OCI-LY1 (cell line): ENCODE data around the gene PRKAB1.
"Not testable (repeated sequence)": the region's sequence is repeated elsewhere in the genome, so short reads cannot be mapped to it uniquely, and the experiment has no call there.

ENCODE experiments used
- H2AFZ ChIP-seq: fragments of 200-600 bp; sonication (generic), shearing (Covaris generic); 2 replicates; pipeline ENCODE4 v1.6.0; 2014; ENCODE audit warnings: antibody characterized with exemption, mild to moderate bottlenecking, low read length
- H3F3A ChIP-seq: fragments of 200-600 bp; sonication (generic), shearing (Covaris generic); 2 replicates; pipeline ENCODE4 v1.6.0; 2014; ENCODE audit warnings: mild to moderate bottlenecking, antibody characterized with exemption, low read length, moderate library complexity; ENCODE audit not compliant: insufficient read depth
- H3K27ac ChIP-seq: fragments of 200-600 bp; sonication (generic); 2 replicates; pipeline ENCODE4 v1.5.1; 2014; ENCODE audit warnings: low read length, mixed run types, mild to moderate bottlenecking, low read depth; ENCODE audit not compliant: poor library complexity, severe bottlenecking
- H3K27me3 ChIP-seq: fragments of 200-600 bp; sonication (generic); 2 replicates; pipeline ENCODE4 v1.6.0; 2014; ENCODE audit warnings: antibody characterized with exemption, mild to moderate bottlenecking, low read length, moderate library complexity; ENCODE audit not compliant: insufficient read depth
- H3K36me3 ChIP-seq: fragments of 200-600 bp; sonication (generic); 2 replicates; pipeline ENCODE4 v1.6.1; 2014; ENCODE audit warnings: mild to moderate bottlenecking, antibody characterized with exemption, low read length, moderate library complexity, mixed read lengths; ENCODE audit not compliant: insufficient read depth
- H3K4me1 ChIP-seq: fragments of 200-600 bp; sonication (generic); 2 replicates; pipeline ENCODE4 v1.5.1; 2014; ENCODE audit warnings: mild to moderate bottlenecking, low read length, moderate library complexity; ENCODE audit not compliant: insufficient read depth, severe bottlenecking
- H3K4me2 ChIP-seq: fragments of 200-600 bp; sonication (generic), shearing (Covaris generic); 2 replicates; pipeline ENCODE4 v1.6.1; 2014; ENCODE audit warnings: low read length
- H3K4me3 ChIP-seq: fragments of 200-600 bp; sonication (generic); 2 replicates; pipeline ENCODE4 v1.5.1; 2014; ENCODE audit warnings: low read length, low read depth, mild to moderate bottlenecking, mixed read lengths; ENCODE audit not compliant: poor library complexity, severe bottlenecking
- H3K79me2 ChIP-seq: fragments of 200-600 bp; shearing (Covaris generic); 2 replicates; pipeline ENCODE4 v1.6.1; 2016; ENCODE audit warnings: mixed run types, low read length, mixed read lengths; ENCODE audit not compliant: insufficient read depth
- H3K9ac ChIP-seq: fragments of 200-600 bp; sonication (generic), shearing (Covaris generic); 2 replicates; pipeline ENCODE4 v1.6.1; 2014; ENCODE audit warnings: mild to moderate bottlenecking, low read length, mixed read lengths
- H3K9me2 ChIP-seq: fragments of 200-600 bp; sonication (generic), shearing (Covaris generic); 2 replicates; pipeline ENCODE4 v1.6.1; 2014; ENCODE audit warnings: low read depth, mild to moderate bottlenecking, low read length, mixed read lengths
- H3K9me3 ChIP-seq: fragments of 200-600 bp; shearing (Covaris generic); 2 replicates; pipeline ENCODE4 v1.6.1; 2014; ENCODE audit warnings: low read length, mixed read lengths
- H4K20me1 ChIP-seq: fragments of 200-600 bp; sonication (generic), shearing (Covaris generic); 2 replicates; pipeline ENCODE4 v1.6.0; 2016; ENCODE audit warnings: mild to moderate bottlenecking, low read length; ENCODE audit not compliant: insufficient read depth
- EZH2 ChIP-seq: fragments of 200-600 bp; sonication (generic), shearing (Covaris generic); IDR thresholded peaks from 2 replicates; pipeline ENCODE4 v1.8.0; 2017; ENCODE audit warnings: borderline replicate concordance, mixed run types, mild to moderate bottlenecking, antibody characterized with exemption, low read length, moderate library complexity, mixed read lengths
- TF ChIP-seq, protein P1 (sequence below): fragments of 200-600 bp; sonication (generic), shearing (Covaris generic); IDR thresholded peaks from 2 replicates; pipeline ENCODE4 v1.5.1; 2017; ENCODE audit warnings: mild to moderate bottlenecking, antibody characterized with exemption, low read length, moderate library complexity, mixed read lengths

PRKAB1 gene

DNA sequence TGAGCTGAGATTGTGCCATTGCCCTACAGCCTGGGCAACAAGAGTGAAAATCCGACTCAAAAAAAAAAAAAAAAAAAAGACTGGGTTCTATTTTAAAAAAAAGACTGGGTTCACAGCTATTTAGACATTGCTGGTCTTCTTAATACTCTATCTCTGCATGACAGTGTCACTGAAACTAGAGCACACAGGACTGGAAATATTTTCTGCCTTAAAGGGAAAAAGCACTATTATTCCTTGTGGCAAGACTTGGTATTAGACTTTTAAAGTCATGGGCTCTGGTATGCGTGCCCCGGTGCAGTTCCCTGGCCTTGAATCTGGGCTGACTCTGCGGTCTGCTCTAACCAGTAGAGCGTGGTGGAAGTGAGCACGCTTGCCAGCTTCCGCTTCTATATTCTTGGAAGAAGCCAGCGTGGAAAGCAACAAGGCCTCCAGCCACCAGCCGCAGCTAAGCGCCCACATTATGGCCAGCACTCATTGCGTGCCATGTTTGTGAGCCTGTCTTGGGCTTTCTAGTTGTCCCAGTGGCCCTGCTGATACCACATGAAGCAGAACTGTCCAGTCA lies 31.3 kb downstream of the PRKAB1 start:
- no peak overlapping the region for H3K4me2 ChIP-seq
- no peaks in the 10 kb centered on the region for H4K20me1 ChIP-seq
- no peaks in the 10 kb centered on the region for H3K79me2 ChIP-seq
- H3K9ac ChIP-seq: no peak overlapping the region
- TF ChIP-seq EZH2: no peak
- H3K9me3 ChIP-seq: no peaks in the 10 kb centered on the region
- no peaks in the 10 kb centered on the region for H3K27me3 ChIP-seq
- peaks cover 34% of the 10 kb centered on the region for H3K36me3 ChIP-seq
- no peak overlapping the region for H2AFZ ChIP-seq
- H3F3A ChIP-seq: no peaks in the 10 kb centered on the region
- no peaks in the 10 kb centered on the region for H3K4me1 ChIP-seq
- no peak overlapping the region for H3K27ac ChIP-seq
- no peak overlapping the region for H3K4me3 ChIP-seq
- H3K9me2 ChIP-seq: no peaks in the 10 kb centered on the region

DNA sequence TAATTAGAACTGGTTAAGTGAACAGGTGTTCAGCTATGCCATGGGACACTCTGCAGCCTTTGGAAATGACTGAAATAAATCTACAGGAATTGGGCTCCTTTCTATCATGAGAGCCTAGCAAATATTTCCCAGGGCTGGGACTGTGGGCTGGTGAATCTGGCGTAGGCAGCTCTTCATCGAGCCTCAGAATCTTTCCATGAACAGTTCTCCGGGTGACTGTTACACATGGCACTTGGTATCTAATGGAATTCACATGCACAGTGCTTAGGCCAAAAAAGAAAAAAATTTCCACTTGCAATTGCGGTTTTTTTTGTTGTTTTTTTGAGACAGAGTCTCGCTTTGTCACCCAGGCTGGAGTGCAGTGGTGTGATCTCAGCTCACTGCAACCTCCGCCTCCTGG lies 32.1 kb downstream of the PRKAB1 start:
- Histone ChIP-seq H3K79me2 (no peaks in the 10 kb centered on the region), H3K9me2 (no peaks in the 10 kb centered on the region), H3K27me3 (no peaks in the 10 kb centered on the region), H2AFZ (no peak overlapping the region), H3K27ac (no peak overlapping the region), H3K36me3 (peaks cover 34% of the 10 kb centered on the region), H3K4me3 (no peak overlapping the region), H3K9me3 (no peaks in the 10 kb centered on the region), H4K20me1 (no peaks in the 10 kb centered on the region), H3K4me1 (no peaks in the 10 kb centered on the region), H3K4me2 (no peak overlapping the region), H3K9ac (no peak overlapping the region), H3F3A (no peaks in the 10 kb centered on the region)
- TF ChIP-seq, protein P1, sequence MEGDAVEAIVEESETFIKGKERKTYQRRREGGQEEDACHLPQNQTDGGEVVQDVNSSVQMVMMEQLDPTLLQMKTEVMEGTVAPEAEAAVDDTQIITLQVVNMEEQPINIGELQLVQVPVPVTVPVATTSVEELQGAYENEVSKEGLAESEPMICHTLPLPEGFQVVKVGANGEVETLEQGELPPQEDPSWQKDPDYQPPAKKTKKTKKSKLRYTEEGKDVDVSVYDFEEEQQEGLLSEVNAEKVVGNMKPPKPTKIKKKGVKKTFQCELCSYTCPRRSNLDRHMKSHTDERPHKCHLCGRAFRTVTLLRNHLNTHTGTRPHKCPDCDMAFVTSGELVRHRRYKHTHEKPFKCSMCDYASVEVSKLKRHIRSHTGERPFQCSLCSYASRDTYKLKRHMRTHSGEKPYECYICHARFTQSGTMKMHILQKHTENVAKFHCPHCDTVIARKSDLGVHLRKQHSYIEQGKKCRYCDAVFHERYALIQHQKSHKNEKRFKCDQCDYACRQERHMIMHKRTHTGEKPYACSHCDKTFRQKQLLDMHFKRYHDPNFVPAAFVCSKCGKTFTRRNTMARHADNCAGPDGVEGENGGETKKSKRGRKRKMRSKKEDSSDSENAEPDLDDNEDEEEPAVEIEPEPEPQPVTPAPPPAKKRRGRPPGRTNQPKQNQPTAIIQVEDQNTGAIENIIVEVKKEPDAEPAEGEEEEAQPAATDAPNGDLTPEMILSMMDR: no peak
- TF ChIP-seq EZH2: no peak

DNA sequence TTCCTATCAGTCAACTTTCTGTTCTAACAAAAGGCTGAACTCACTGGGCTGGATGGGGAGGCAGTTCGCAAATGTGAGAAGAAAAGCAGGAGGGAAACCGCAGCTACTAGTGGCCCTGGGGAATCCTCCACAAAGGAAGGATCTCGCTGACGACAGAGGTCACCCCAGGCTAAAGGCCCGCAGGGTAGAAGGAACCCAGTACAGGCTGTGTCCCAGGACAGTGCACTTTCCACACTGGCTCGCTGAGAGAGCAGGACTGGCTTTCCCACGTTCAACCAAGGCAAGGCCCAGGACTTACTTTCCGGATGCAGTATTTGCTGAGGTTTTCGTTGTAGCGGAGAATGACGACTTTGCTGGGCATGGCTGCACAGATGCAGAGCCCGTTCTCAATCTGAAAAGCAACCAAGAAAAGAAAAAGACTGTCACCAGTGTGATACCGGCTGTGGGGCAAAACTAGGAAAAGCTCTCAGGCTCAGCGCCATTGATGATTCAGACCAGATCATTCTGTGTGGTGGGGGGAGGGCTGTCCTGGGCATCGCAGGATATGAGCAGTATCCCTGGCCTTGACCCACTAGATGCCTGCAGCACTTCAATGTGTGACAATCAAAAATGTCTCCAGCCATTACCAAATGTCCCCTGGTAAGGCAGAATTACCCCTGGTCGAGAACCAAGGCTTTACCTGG lies 36.3 kb downstream of the PRKAB1 start:
- Histone ChIP-seq H3K4me1 (no peaks in the 10 kb centered on the region), H3K9ac (no peak overlapping the region), H3K4me2 (no peak overlapping the region), H3K27ac (no peak overlapping the region), H3K36me3 (peaks cover 47% of the 10 kb centered on the region), H2AFZ (no peak overlapping the region), H3K9me3 (no peaks in the 10 kb centered on the region), H3K9me2 (no peaks in the 10 kb centered on the region), H4K20me1 (no peaks in the 10 kb centered on the region), H3K4me3 (no peak overlapping the region), H3F3A (no peaks in the 10 kb centered on the region), H3K79me2 (no peaks in the 10 kb centered on the region), H3K27me3 (no peaks in the 10 kb centered on the region)
- TF ChIP-seq EZH2: no peak
- TF ChIP-seq, protein P1: no peak

DNA sequence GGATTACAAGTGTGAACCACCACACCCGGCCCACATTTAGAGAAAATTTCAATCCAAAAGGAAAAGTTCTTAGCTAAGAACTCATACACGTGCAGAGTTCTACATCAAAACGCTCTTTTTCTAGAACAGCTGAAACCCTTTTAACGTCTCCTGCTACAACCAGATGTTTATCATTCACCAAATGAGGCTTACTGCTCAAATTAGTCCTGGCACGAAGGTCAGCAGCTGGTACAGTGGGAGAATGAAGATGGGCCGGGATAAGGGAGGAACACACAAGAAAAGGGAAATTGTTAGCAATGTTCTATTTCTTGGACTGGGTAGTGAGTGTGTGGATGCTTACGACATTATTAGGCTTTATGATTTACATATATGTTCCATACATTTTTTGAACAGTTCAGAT lies 37.2 kb downstream of the PRKAB1 start:
- Histone ChIP-seq H3K9ac (no peak overlapping the region), H3K36me3 (peaks cover 48% of the 10 kb centered on the region), H4K20me1 (no peaks in the 10 kb centered on the region)

DNA sequence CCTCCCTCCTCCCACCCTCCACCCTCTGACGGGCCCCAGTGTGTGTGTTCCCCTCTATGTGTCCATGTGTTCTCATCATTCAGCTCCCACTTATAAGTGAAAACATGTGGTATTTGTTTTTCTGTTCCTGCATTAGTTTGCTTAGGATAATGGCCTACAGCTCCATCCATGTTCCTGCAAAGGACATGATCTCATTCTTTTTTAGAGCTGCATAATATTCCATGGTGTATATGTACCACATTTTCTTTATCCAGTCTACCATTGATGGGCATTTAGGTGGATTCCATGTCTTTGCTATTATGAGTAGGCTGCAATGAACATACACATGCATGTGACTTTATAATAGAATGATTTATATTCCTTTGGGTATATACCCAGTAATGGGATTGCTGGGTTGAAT lies 38.5 kb downstream of the PRKAB1 start:
- not testable (repeated sequence) for H4K20me1 ChIP-seq, H3F3A ChIP-seq, H3K4me3 ChIP-seq, H2AFZ ChIP-seq, H3K9me3 ChIP-seq, H3K4me1 ChIP-seq, H3K9ac ChIP-seq, H3K79me2 ChIP-seq, H3K27me3 ChIP-seq, H3K27ac ChIP-seq, H3K4me2 ChIP-seq, H3K9me2 ChIP-seq
- H3K36me3 ChIP-seq: peaks cover 55% of the 10 kb centered on the region

More for the DNA sequence above, 37.2 kb downstream of the PRKAB1 start:
- no peak for TF ChIP-seq EZH2
- TF ChIP-seq, protein P1: no peak
- no peak overlapping the region for H3K27ac ChIP-seq
- no peaks in the 10 kb centered on the region for H3K9me2 ChIP-seq
- H3K79me2 ChIP-seq: no peaks in the 10 kb centered on the region
- H3K4me1 ChIP-seq: no peaks in the 10 kb centered on the region
- no peaks in the 10 kb centered on the region for H3K9me3 ChIP-seq
- no peaks in the 10 kb centered on the region for H3F3A ChIP-seq
- H3K27me3 ChIP-seq: no peaks in the 10 kb centered on the region
- no peak overlapping the region for H2AFZ ChIP-seq
- no peak overlapping the region for H3K4me2 ChIP-seq
- no peak overlapping the region for H3K4me3 ChIP-seq
